ENCODE results near the gene ZNF414. TPM values are rescaled to one million over a fixed set of nuclear protein-coding genes. Genes with fewer than 3 reads are reported as not detected.

Gene ZNF414
- total RNA-seq, 4 donors from 2014 or later, result 9.1 to 44.3 (median 34.4) TPM

DNA sequence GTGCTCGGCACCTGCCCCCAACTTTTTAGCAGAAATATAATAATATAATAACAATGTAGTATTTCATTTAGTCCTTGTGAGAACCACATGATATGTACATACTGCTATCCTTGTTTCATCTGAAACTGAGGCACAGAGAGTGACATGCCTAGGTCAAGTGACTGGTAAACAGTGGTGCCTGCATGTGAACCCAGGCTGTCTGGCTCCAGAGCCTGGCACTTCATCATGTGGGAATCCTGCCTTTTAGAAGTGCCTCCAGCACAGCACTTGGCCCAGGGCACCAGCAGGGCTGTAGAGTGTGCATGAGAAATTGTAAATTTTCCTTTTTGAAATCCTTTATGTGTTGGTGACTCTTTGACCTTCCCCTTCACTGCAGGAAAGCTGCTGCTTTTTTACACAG lies 39.0 kb downstream of the ZNF414 start:
- Histone ChIP-seq H3K9me3 (no peaks in the 10 kb centered on the region), H3K27me3 (no peaks in the 10 kb centered on the region), H3K36me3 (peaks cover 56 to 58% of the 10 kb centered on the region in 2 donors), H3K27ac (no peak overlapping the region), H3K4me3 (replicated peaks in 1 of 3) (no peak overlapping the region), H3K4me1 (peaks cover 7 to 20% of the 10 kb centered on the region in 2 donors)
- intact Hi-C loops (cut with DNase I), result no loop called here
- TF ChIP-seq, protein P1, sequence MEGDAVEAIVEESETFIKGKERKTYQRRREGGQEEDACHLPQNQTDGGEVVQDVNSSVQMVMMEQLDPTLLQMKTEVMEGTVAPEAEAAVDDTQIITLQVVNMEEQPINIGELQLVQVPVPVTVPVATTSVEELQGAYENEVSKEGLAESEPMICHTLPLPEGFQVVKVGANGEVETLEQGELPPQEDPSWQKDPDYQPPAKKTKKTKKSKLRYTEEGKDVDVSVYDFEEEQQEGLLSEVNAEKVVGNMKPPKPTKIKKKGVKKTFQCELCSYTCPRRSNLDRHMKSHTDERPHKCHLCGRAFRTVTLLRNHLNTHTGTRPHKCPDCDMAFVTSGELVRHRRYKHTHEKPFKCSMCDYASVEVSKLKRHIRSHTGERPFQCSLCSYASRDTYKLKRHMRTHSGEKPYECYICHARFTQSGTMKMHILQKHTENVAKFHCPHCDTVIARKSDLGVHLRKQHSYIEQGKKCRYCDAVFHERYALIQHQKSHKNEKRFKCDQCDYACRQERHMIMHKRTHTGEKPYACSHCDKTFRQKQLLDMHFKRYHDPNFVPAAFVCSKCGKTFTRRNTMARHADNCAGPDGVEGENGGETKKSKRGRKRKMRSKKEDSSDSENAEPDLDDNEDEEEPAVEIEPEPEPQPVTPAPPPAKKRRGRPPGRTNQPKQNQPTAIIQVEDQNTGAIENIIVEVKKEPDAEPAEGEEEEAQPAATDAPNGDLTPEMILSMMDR (IDR thresholded peaks at IDR 0.05), result no peak
- TF ChIP-seq POLR2A (IDR thresholded peaks at IDR 0.05), result no peak
- 100% methylated on average over 1 of the region's 1 CpG for WGBS, 2 donors
- DNase-seq, result no peak

DNA sequence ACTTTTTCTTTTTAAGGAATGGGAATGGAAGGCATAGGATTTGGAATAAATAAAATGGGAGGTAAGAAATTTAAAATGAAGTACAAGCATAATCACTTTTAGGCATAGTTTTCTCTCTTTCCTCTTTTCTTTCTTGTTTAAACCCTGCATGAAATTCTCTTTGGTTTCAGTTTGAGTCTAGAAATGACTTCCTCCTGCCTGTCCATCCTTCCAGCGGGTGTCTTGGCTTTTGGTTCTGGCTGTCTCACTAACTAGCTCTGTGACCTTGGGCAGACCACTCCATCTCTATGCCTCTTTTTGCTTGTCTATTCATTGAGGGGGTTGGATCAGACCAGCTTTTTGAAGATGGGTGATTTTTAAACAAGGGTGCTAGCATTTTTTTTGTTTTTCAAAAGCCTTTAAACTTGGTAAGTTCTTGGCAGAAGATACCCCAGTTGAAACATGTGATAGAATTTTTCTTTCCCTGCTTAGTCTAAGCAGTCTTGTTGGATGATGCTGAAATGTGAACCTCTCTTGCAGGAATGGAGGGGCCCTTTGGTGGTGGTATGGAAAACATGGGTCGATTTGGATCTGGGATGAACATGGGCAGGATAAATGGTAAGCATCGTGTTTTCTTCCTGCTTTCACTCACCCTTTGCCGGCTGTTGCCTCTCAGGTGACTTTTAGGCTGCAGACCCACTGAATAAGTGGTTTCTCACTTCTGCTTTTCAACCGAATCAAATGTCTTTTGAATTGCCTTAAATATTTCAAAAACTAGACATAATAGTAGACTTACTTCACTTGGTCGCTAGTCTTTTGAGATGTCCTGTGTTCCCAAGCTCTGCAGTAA lies 40.1 kb downstream of the ZNF414 start:
- Histone ChIP-seq H3K4me1 (peaks cover 7 to 13% of the 10 kb centered on the region in 2 donors), H3K9me3 (no peaks in the 10 kb centered on the region), H3K27me3 (no peaks in the 10 kb centered on the region), H3K36me3 (peaks cover 68 to 69% of the 10 kb centered on the region in 2 donors), H3K4me3 (replicated peaks in 1 of 3) (no peak overlapping the region), H3K27ac (no peak overlapping the region)
- DNase-seq, result no peak
- 85 to 93% methylated on average over 6 of the region's 6 CpGs for WGBS, 2 donors
- intact Hi-C loops (cut with DNase I), result no loop called here
- TF ChIP-seq POLR2A (IDR thresholded peaks at IDR 0.05), result no peak
- TF ChIP-seq, protein P1 (IDR thresholded peaks at IDR 0.05), result no peak

DNA sequence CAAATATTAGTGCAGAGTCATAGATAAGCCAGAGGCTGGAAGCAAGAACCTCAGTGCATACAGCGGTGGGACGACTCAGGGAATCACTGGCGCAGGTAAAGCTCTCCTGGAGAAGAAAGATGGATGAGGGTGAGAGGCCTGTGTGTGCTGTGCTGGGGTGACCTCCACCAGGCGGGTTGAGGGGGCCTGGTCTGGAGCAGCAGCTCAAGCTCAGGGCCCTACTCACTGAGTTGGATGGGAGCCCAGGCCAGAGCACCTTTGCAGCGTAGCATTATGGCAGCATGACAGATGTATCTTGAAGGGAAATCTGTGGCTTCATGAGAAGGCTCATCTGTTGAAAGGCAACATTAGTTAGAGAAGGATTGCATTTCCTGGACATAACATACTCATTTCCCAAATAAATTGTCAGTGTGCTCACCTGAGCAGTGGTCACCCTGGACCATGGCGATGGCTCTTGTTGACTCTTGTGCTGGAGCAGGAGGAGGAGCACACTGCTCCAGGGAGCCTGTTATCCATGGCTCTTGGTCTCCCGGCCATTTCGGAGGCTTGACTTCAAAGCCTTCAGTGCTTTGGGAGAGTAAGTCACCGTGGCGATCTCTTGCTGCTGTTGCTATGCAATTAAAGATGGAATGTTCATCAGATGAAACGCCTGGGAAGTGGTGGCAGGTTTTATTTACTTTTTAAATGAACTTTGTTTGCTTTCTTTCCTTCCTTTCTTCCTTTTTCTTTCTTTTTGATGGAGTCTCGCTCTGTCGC lies 44.2 kb downstream of the ZNF414 start:
- H3K36me3 ChIP-seq, result peaks cover 83 to 92% of the 10 kb centered on the region in 2 donors
- H3K27me3 ChIP-seq, result no peaks in the 10 kb centered on the region
- DNase-seq, result no peak
- intact Hi-C loops (cut with DNase I), result no loop called here
- TF ChIP-seq POLR2A (IDR thresholded peaks at IDR 0.05), result no peak
- TF ChIP-seq, protein P1 (IDR thresholded peaks at IDR 0.05), result no peak
- H3K4me3 ChIP-seq (replicated peaks in 1 of 3), result no peak overlapping the region
- H3K27ac ChIP-seq, result no peak overlapping the region
- no peaks in the 10 kb centered on the region for H3K4me1 ChIP-seq
- H3K9me3 ChIP-seq, result no peaks in the 10 kb centered on the region
- 87 to 92% methylated on average over 12 to 13 of the region's 13 CpGs for WGBS, 2 donors

DNA sequence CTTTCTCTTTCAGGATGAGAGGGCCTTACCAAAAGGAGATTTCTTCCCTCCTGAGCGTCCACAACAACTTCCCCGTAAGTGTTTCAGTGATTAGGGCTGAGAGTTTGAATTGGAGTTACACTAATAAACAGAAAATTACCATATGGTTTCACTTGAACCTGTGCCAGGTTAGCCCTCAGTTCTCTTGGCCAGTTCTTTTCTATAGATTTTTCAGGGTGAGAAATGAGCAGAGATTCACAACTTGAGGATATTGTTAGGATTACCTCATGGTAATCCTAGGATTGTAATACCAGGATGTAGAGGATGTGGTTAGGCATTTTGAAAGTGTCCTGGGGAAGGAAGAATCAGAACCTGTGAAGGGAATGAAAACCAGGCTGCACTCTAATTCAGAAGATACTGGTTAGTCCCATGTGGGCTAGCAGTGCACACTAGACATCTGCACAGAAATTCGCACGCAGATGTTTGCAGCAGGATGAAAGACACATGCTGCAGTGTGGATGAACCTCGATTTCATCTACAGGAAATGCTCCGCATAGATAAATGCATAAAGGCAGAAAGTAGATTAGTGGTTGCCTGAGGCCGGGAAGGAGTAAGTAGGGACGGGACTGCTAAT lies 45.1 kb downstream of the ZNF414 start:
- no peaks in the 10 kb centered on the region for H3K9me3 ChIP-seq
- intact Hi-C loops (cut with DNase I), result no loop called here
- peaks cover 84 to 92% of the 10 kb centered on the region in 2 donors for H3K36me3 ChIP-seq
- DNase-seq, result no peak
- H3K4me1 ChIP-seq, result no peaks in the 10 kb centered on the region
- H3K27ac ChIP-seq, result no peak overlapping the region
- TF ChIP-seq, protein P1 (IDR thresholded peaks at IDR 0.05), result no peak
- TF ChIP-seq POLR2A (IDR thresholded peaks at IDR 0.05), result no peak
- H3K27me3 ChIP-seq, result no peaks in the 10 kb centered on the region
- WGBS, 2 donors, result 89 to 91% methylated on average over 8 of the region's 8 CpGs
- H3K4me3 ChIP-seq (replicated peaks in 1 of 3), result no peak overlapping the region
